Neural cell (in vitro differentiated cells): ENCODE results near the gene LZTS3. TPM values are rescaled to one million over a fixed set of nuclear protein-coding genes. Genes with fewer than 3 reads are reported as not detected.

Experiments
- H2AFZ ChIP-seq: fragments of 200-600, 300-800 bp; sonication (generic), shearing (Covaris generic); 2 replicates; pipeline ENCODE4 v1.6.0; 2014; ENCODE audit warnings: low read depth, mild to moderate bottlenecking, antibody characterized with exemption, low read length, moderate library complexity
- H3F3A ChIP-seq: fragments of 200-600 bp; shearing (Covaris generic); 2 replicates; pipeline ENCODE4 v1.6.1; 2016; ENCODE audit warnings: mild to moderate bottlenecking, moderate library complexity, mixed read lengths, antibody characterized with exemption, low read length; ENCODE audit not compliant: insufficient read depth, poor library complexity, severe bottlenecking
- H3K27ac ChIP-seq: fragments of 200-600, 300-800 bp; sonication (generic), shearing (Covaris generic); 2 replicates; pipeline ENCODE4 v1.5.1; 2014; ENCODE audit warnings: mild to moderate bottlenecking, low read length, moderate library complexity
- H3K27me3 ChIP-seq: fragments of 300-800, 200-600 bp; sonication (generic), shearing (Covaris generic); 2 replicates; pipeline ENCODE4 v1.6.0; 2014; ENCODE audit warnings: mild to moderate bottlenecking, low read depth, low read length, moderate library complexity; ENCODE audit not compliant: insufficient read depth
- H3K36me3 ChIP-seq: fragments of 300-800, 200-600 bp; sonication (generic), shearing (Covaris generic); 2 replicates; pipeline ENCODE4 v1.5.1; 2014; ENCODE audit warnings: mild to moderate bottlenecking, antibody characterized with exemption, low read length, moderate library complexity; ENCODE audit not compliant: insufficient read depth
- H3K4me2 ChIP-seq: fragments of 300-800, 200-600 bp; sonication (generic), shearing (Covaris generic); 2 replicates; pipeline ENCODE4 v1.6.0; 2014; ENCODE audit warnings: mild to moderate bottlenecking, low read length
- H3K4me3 ChIP-seq: fragments of 300-800, 200-600 bp; sonication (generic), shearing (Covaris generic); 2 replicates; pipeline ENCODE4 v1.5.1; 2014; ENCODE audit warnings: mild to moderate bottlenecking, low read length, moderate library complexity
- H3K79me2 ChIP-seq: fragments of 200-600 bp; shearing (Covaris generic); replicated peaks from 2 replicates; pipeline ENCODE4 v1.6.0; 2014; ENCODE audit warnings: mild to moderate bottlenecking, low read length, moderate library complexity; ENCODE audit not compliant: insufficient read depth
- H3K9ac ChIP-seq: fragments of 300-800, 200-600 bp; sonication (generic), shearing (Covaris generic); 2 replicates; pipeline ENCODE4 v1.6.1; 2016; ENCODE audit warnings: mild to moderate bottlenecking, low read length, mixed read lengths
- H3K9me2 ChIP-seq: fragments of 200-600 bp; shearing (Covaris generic); 2 replicates; pipeline ENCODE4 v1.6.1; 2016; ENCODE audit warnings: mild to moderate bottlenecking, low read length, mixed read lengths; ENCODE audit not compliant: insufficient read depth
- H3K9me3 ChIP-seq: fragments of 200-600, 300-800 bp; sonication (generic), shearing (Covaris generic); 2 replicates; pipeline ENCODE4 v1.6.1; 2016; ENCODE audit warnings: mild to moderate bottlenecking, mixed run types, low read length, moderate library complexity, mixed read lengths
- H4K20me1 ChIP-seq: fragments of 200-600 bp; shearing (Covaris generic); 2 replicates; pipeline ENCODE4 v1.6.1; 2016; ENCODE audit warnings: mild to moderate bottlenecking, mixed run types; ENCODE audit not compliant: insufficient read depth
- EP300 ChIP-seq: fragments of 450-650 bp; conservative IDR thresholded peaks from 2 replicates; pipeline ENCODE4 v1.6.1; 2014; ENCODE audit warnings: antibody characterized with exemption, mild to moderate bottlenecking, moderate library complexity; ENCODE audit not compliant: poor library complexity, severe bottlenecking
- EZH2 ChIP-seq: fragments of 200-600, 300-800 bp; shearing (Covaris generic), sonication (generic); IDR thresholded peaks from 2 replicates; pipeline ENCODE4 v1.6.1; 2014; ENCODE audit warnings: antibody characterized with exemption, low read length, borderline replicate concordance, mild to moderate bottlenecking; ENCODE audit not compliant: insufficient read depth, poor library complexity, severe bottlenecking
- MXI1 ChIP-seq: fragments of 450-650 bp; conservative IDR thresholded peaks from 2 replicates; pipeline ENCODE4 v1.6.1; 2014; ENCODE audit warnings: antibody characterized with exemption, mild to moderate bottlenecking; ENCODE audit not compliant: poor library complexity, severe bottlenecking
- POLR2AphosphoS5 ChIP-seq: IDR thresholded peaks from 2 replicates; pipeline ENCODE4 v1.6.1; 2012
- RAD21 ChIP-seq: fragments of 450-650 bp; conservative IDR thresholded peaks from 2 replicates; pipeline ENCODE4 v1.6.1; 2014; ENCODE audit warnings: antibody characterized with exemption, mild to moderate bottlenecking, moderate library complexity
- SMC3 ChIP-seq: fragments of 450-650 bp; conservative IDR thresholded peaks from 2 replicates; pipeline ENCODE4 v1.6.1; 2014; ENCODE audit warnings: antibody characterized with exemption, mild to moderate bottlenecking, moderate library complexity; ENCODE audit not compliant: poor library complexity
- TAF1 ChIP-seq: IDR thresholded peaks from 2 replicates; pipeline ENCODE4 v1.6.1; 2012; ENCODE audit warnings: low read depth
- polyA plus RNA-seq: library from polyadenylated mRNA; depleted of rRNA; stranded (reverse); fragments of >200 nt; gene quantifications from 2 replicates; pipeline ENCODE4 v1.2.3, GENCODE V29; 2014
- TF ChIP-seq, protein P1 (sequence below): IDR thresholded peaks from 2 replicates; pipeline ENCODE4 v1.6.1; 2012; ENCODE audit warnings: borderline replicate concordance

LZTS3 gene
- polyA plus RNA-seq, 1 donor from 2014 or later, result 33.8 TPM

- H3K4me2 ChIP-seq, result no peak overlapping the region
- no peaks in the 10 kb centered on the region for H3K36me3 ChIP-seq
- H3K79me2 ChIP-seq, result no peaks in the 10 kb centered on the region
- H3K27ac ChIP-seq, result no peak overlapping the region
- H3K4me3 ChIP-seq, result no peak overlapping the region
- H2AFZ ChIP-seq, result no peak overlapping the region
- TF ChIP-seq EZH2, result no peak
- TF ChIP-seq EP300, result no peak
- no peak for TF ChIP-seq MXI1
- TF ChIP-seq, protein P1, sequence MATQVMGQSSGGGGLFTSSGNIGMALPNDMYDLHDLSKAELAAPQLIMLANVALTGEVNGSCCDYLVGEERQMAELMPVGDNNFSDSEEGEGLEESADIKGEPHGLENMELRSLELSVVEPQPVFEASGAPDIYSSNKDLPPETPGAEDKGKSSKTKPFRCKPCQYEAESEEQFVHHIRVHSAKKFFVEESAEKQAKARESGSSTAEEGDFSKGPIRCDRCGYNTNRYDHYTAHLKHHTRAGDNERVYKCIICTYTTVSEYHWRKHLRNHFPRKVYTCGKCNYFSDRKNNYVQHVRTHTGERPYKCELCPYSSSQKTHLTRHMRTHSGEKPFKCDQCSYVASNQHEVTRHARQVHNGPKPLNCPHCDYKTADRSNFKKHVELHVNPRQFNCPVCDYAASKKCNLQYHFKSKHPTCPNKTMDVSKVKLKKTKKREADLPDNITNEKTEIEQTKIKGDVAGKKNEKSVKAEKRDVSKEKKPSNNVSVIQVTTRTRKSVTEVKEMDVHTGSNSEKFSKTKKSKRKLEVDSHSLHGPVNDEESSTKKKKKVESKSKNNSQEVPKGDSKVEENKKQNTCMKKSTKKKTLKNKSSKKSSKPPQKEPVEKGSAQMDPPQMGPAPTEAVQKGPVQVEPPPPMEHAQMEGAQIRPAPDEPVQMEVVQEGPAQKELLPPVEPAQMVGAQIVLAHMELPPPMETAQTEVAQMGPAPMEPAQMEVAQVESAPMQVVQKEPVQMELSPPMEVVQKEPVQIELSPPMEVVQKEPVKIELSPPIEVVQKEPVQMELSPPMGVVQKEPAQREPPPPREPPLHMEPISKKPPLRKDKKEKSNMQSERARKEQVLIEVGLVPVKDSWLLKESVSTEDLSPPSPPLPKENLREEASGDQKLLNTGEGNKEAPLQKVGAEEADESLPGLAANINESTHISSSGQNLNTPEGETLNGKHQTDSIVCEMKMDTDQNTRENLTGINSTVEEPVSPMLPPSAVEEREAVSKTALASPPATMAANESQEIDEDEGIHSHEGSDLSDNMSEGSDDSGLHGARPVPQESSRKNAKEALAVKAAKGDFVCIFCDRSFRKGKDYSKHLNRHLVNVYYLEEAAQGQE, result no peak
- H3K9ac ChIP-seq, result no peak overlapping the region
- no peaks in the 10 kb centered on the region for H3K9me3 ChIP-seq
- no peaks in the 10 kb centered on the region for H4K20me1 ChIP-seq
- no peaks in the 10 kb centered on the region for H3K9me2 ChIP-seq
- no peaks in the 10 kb centered on the region for H3F3A ChIP-seq
- no peaks in the 10 kb centered on the region for H3K27me3 ChIP-seq
Measured at GRCh38 chr20:3137492-3137891, 35.9 kb downstream of the LZTS3 start.

GRCh38 chr20:3135507-3136070 lies 37.8 kb downstream of the LZTS3 start:
- Histone ChIP-seq H3K4me2 (no peak overlapping the region), H3K79me2 (peaks cover under 1% of the 10 kb centered on the region), H3K27me3 (no peaks in the 10 kb centered on the region), H3F3A (no peaks in the 10 kb centered on the region), H3K9me3 (no peaks in the 10 kb centered on the region), H3K9ac (no peak overlapping the region), H3K4me3 (no peak overlapping the region), H3K36me3 (no peaks in the 10 kb centered on the region), H4K20me1 (no peaks in the 10 kb centered on the region), H2AFZ (no peak overlapping the region), H3K27ac (no peak overlapping the region), H3K9me2 (no peaks in the 10 kb centered on the region)
- no peak for TF ChIP-seq EZH2
- TF ChIP-seq EP300, result no peak
- TF ChIP-seq MXI1, result no peak
- no peak for TF ChIP-seq SMC3
- no peak for TF ChIP-seq POLR2AphosphoS5
- TF ChIP-seq, protein P1, result no peak
- no peak for TF ChIP-seq RAD21
- TF ChIP-seq TAF1, result no peak
